T-helper 2 cell treated with Interferon-gamma antibody and Interleukin-4, amounts not matched to agents 100 ng/mL and 5 ng/mL, for 36 hours (primary cell): ENCODE data around the gene MILR1. TPM values are rescaled to one million over a fixed set of nuclear protein-coding genes. Genes with fewer than 3 reads are reported as not detected.
"Not testable (repeated sequence)": the region's sequence is repeated elsewhere in the genome, so short reads cannot be mapped to it uniquely, and the experiment has no call there.

Experiments used
- intact Hi-C: fragments of 100-400 bp; cut with micrococcal nuclease; formaldehyde crosslinking; loops from one replicate; pipeline ENCODE4 v1.15.1; 2023
- total RNA-seq: library from RNA; stranded (reverse); gene quantifications from 2 replicates; pipeline ENCODE4 v1.2.3, GENCODE V29; 2022

Gene MILR1
- total RNA-seq, 1 donor from 2014 or later, result 1.2 TPM

DNA sequence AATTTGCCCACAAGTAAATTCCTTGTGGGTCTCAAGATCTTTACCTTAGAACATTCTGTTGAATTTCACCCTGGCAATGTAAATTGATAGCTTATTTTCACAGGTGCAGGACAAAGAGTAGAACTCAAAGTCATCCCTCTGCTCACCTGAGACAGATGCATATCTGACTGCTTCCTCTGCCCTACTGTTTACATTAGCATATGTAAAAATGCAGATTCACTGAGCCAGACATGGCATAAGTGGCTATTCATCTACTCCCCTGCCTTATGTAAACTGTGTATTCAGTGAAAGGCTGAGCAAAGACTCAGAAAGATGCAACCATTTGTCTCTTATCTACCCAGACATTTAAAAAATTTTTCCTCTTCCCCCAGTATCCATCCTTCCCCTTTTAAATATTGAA lies 22.3 kb upstream of the MILR1 start:
- intact Hi-C loops, result no loop called here

DNA sequence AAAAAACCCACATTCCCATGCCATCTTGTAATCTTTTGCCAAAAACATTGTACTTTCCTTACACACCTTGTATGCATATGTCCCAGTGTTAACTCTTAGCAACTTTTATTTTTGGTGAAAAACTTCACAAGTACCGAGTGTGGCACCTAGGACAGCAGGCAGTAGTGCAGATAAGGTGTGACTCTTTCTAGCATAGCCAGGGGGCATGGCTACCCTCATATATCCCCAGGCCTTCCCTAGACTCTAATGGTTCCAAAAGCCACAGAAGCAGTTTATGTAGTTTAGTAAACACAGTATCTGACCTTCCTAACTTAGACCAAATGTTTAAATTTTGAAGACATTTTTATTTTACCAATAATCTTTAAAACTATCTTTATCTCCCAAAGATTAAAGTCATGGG lies 20.5 kb upstream of the MILR1 start:
- intact Hi-C loops, result no loop called here

DNA sequence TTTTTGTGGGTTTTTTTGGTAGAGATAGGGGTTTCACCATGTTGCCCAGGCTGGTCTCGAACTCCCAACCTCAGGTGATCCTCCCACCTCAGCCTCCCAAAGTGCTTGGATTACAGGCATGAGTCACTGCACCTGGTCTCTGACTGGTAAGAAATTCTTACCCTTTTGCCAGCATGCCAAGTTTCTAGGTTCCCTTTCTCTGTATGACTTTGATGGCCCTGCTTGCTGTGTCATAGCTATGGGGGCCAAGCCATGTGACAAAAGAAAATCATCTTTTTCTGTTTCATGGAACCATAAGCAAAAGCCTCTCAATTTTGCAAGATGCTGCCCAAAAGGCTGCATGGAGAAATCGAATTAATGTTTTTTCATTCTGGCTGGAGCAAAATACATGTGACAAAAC lies 18.9 kb upstream of the MILR1 start:
- intact Hi-C loops, result not testable (repeated sequence)

DNA sequence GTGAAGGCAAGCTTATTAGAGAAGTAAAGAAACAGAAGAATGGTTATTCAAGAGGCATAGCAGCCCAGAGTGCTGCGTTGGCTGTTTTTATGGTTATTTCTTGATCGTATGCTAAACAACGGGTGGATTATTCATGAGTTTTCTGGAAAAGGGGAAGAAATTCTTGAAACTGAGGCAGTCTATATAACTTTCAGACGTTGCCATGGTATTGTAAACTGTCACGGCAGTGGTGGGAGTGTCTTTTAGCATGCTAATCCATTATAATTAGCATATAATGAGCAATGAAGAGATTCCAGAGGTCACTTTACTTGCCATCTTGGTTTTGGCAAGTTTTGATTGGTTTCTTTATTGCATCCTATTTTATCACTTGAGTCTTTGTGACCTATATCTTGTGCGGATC lies 17.4 kb upstream of the MILR1 start:
- intact Hi-C loops, result no loop called here

DNA sequence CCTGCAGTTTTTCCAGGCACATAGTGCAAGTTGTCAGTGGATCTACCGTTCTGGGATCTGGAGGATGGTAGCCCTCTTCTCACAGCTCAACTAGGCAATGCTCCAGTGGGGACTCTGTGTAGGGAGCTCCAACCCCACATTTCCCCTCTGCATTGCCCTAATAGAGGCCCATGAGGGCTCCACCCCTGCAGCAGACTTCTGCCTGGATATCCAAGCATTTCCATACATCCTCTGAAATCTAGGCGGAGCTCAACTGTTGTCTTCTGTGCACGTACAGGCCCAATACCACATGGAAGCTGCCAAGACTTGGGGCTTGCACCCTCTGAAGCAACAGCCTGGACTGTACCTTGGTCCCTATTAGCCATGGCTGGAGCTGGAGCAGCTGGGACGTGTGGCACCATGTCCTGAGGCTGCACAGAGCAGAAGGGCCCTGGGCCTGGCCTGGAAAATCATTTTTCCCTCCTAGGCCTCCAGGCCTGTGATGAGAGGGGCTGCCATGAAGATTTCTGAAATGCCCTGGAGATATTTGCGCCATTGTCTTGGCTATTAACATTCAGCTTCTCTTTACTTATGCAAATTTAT lies 10.9 kb upstream of the MILR1 start:
- intact Hi-C loops, result no loop called here

DNA sequence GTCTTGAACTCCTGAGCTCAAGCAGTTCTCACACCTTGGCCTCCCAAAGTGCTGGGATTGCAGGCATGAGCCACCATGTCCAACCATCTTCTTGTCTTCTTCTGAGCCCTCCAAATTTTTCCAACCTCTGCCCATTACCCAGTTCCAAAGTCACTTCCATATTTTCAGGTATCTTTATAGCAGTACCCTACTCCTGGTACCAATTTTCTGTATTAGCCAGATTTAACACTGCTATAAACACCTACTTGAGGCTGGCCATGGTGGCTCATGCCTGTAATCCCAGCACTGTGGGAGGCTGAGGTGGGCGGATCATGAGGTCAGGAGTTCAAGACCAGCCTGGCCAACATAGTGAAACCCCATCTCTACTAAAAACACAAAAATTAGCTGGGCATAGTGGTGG lies 9.4 kb upstream of the MILR1 start:
- intact Hi-C loops, result not testable (repeated sequence)

DNA sequence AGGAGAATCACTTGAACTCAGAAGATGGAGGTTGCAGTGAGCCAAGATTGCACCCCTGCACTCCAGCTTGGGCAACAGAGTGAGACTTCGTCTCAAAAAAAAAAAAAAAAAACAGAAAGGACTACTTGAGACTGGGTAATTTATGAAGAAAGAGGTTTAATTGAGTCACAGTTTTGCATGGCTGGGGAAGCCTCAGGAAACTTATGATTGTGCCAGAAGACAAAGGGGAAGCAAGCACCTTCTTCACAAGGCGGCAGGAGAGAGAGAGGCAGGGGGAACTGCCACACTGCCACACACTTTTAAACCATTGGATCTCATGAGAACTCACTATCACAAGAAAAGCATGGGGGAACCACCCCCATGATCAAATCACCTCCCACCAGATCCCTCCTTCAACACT lies 9.0 kb upstream of the MILR1 start:
- intact Hi-C loops, result no loop called here

DNA sequence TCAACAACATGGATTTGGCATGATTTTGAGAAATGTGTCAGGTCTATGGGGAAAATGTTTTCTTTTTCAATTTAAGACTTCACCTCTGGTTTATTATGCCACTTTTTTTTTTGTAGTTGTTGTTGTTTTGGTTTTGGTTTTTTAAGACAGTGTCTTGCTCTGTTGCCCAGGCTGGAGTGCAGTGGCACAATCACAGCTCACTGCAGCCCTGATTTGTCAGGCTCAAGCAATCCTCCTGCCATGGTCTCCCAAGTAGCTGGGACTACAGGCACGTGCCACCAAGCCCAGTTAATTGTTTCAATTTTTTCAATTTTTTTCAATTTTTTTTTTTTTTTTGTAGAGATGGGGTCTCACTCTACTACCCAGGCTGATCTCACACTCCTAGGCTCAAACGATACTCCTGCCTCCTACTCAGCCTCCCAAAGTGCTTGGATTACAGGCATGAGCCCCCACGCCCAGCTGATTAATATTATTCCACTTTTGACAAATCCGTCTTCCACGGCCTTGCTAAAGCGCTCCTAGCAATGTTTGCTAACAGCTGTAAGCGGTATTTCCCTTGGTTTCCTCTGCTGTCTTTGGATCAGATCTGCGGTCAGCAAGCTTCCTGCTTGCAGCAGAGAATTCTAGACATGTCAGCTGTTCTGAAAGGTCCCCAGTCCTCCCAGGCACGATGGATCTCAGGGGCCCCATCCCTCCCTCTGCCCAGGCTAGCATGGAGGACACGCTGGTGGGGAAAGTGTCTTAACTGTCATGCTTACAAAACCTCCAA lies 7.0 kb upstream of the MILR1 start:
- intact Hi-C loops, result no loop called here

DNA sequence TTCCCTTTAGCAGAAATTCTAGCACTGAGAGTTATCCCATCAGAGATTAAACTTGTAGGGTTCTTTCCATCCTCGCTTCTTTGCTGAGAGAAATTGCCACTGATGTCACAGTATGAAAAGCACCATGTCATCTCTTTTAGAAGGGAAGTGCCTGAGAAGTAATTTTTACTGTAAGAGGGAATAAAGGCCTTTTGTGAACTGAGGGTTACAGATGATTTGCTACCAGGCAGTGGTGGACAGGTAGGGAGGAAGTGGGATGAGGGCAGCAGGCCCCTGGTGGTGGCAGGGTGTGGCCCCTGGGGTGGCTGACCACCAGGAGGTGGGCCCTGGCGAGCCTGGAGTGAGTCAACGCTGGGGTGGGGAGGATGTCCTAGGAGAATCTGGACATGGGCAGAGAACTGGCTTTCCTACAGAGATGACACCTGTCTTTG lies 6.4 kb upstream of the MILR1 start:
- intact Hi-C loops, result no loop called here

DNA sequence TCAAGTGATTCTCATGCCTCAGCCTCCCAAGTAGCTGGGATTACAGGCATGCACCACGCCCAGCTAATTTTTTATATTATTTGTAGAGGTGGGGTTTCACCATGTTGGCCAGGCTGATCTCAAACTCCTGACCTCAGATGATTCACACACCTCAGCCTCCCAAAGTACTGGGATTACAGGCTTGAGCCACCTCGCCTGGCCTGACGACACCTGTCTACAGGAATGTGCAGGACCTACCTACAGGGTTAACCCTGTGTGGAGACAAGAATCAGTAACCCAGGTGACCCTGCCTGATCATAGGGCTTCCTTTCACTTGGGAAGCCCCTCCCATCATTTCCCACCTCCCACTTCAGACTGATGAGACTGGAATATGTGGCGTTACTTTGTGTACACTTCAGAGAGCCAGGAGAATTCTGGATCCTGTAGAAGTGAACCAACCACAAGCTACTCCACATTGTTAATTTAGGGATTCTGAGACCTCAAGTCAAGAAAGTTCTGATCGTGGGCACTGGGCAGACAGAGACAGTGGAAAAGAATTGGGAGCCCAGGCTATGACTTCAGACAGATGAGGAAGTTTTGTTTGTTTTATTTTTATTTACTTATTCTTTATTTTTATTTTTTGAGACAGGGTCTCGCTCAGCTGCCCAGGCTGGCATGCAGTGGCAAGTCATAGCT lies 5.7 kb upstream of the MILR1 start:
- intact Hi-C loops, result no loop called here

DNA sequence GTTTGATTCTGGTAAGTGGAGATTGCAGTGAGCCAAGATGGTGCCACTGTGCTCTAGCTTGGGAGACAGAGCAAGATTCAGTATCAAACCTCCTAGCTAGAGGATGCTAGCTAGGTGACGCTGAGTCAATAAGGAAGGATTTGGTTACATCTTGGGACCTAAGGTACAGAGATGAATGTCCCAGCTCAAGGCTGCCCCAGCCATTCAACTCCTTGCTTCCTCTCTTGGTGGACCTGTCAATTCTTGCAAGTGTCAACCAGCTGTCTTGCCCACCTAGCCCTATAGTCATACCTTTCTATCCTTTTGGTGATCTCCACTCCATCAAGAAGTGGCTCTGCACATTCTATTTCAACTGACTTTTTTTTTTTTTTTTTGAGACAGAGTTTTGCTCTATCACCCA lies 1.4 kb upstream of the MILR1 start:
- intact Hi-C loops, result no loop called here

DNA sequence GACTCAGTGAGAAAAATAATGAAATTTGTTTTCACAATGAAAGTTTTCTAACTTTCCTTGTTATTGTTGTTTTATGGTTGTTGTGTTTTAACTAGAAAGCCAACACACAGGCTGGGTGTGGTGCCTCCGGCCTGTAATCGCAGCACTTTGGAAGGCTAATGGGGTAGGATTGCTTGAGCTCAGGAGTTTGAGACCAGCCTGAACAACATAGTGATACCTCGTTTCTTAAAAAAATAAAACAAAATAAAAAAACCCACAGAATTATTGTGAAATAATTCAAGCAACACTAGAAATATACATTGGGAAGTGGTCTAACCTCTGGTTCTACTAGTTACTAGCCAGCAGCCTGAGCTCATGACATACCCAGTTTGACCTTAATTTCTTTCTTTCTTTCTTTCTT lies 630 bp downstream of the MILR1 start:
- intact Hi-C loops, result no loop called here

DNA sequence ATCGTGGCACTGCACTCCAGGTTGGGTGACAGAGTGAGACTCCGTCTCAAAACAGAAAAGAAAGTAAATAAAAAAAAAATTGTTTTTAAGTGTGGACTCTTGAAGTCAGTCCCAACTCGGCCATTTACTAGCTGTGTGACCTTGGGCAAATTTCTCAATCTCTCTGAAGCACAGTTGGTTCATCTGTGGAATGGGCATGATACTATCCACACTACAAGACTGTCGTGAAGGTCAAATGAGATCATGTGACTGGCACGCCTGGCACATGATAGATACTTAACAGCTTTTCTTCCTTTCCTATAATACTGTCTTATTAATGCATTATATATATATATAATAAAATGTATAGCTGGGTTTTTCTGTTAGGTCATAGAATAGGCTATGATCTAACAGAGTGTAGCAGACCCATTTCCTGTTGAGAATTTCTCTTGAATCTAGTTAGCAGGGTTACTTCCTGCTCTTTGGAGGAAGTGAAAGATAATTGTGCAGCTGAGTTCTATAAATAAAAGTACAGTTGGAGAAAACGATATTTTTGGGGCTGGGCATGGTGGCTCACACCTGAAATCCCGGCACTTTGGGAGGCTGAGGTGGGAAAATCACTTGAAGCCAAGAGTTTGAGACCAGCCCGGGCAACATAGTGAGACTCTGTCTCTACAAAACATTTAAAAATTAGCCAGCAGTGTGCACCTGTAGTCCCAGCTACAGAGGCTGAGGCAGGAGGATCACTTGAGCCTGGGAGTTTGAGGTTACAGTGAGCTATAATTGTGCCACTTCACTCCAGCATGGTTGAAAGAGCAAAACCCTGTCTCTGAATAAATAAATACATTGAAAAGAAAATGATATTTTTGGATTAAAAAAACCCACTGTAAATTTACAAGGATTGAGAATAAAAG lies 7.3 kb downstream of the MILR1 start:
- intact Hi-C loops, result no loop called here

DNA sequence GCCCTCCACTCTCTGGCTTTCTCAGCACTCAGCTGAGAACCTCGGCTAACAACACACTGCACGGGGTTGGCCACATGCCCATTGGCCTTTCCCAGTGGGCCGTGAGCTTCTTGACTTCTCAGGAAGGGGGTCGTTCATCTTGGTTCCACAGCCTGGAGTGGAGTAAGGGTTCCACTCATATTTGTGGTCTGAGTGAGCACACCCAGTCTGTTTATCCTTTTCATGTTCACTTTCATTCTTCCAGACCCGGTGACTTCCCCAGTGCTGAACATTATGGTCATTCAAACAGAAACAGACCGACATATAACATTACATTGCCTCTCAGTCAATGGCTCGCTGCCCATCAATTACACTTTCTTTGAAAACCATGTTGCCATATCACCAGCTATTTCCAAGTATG lies 8.2 kb downstream of the MILR1 start:
- intact Hi-C loops, result no loop called here

DNA sequence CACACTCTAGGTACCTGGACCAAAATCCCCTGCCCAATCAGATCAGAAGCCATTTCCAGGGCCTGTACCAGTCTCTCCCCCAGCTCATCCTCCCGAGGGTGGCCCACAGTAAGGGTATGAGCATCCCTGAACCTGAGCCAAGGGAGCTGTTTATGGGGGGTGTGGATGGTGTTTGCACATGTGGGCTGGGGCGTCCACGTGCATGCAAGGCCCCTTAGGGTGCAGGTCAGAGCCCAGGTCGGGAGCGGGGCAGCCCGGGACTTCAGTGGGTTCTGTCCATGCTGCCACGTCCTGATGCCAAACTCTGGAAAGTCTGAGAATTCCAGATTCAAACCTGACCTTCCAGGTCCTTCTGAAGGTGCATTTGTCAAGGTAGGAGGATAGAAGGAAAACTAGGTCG lies 9.8 kb downstream of the MILR1 start:
- intact Hi-C loops, result no loop called here

DNA sequence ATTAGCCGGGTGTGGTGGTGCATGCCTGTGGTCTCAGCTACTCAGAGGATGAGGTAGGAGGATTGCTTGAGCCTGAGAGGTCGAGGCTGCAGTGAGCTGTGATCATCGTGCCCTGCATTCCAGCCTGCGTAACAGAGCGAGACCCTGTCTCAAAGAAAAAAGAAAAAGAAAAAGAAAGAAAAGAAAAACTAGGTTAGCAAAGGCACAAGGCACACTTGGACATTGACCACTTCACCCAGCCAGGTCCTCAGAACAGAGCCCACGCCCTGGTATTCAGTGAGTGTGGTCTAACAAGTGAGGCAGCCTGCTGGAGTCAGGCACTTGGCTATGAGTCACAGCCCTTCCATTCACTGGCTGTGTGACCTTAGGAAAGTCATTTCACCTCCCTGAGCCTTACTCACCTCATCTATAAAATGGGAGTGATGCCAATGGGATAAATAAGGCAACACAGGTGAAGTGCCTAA lies 10.4 kb downstream of the MILR1 start:
- intact Hi-C loops, result no loop called here

DNA sequence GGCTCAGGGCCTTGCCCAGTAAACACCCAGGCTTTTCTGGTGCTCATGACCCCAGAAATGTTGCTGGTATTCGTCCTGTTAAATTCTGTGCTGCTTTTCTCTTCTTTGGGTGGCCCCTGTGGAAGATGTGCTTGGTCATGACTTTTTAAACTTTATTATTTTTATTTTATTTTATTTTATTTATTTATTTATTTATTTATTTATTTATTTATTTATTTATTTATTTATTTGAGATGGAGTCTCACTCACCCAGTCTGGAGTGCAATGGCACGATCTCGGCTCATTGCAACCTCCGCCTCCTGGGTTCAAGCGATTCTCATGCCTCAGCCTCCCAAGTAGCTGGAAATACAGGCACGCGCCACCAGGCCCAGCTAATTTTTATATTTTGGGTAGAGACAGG lies 10.9 kb downstream of the MILR1 start:
- intact Hi-C loops, result not testable (repeated sequence)

DNA sequence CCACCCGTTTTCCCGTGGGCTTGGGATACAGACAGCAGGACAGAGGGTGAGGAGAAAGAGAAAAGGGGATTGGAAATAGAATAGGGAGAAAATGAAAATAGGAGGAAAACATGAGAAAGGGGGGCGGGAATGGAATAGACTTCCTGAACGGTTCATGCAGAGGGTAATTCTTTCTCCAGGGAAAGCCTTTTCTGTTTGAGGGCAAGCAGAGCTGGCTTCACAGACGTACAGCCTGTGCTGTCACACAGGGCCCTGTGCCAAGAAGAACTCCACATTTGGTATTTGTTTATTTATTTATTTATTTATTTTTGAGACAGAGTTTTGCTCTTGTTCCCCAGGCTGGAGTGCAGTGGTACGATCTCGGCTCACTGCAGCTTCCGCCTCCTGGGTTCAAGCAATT lies 12.0 kb downstream of the MILR1 start:
- intact Hi-C loops, result no loop called here

DNA sequence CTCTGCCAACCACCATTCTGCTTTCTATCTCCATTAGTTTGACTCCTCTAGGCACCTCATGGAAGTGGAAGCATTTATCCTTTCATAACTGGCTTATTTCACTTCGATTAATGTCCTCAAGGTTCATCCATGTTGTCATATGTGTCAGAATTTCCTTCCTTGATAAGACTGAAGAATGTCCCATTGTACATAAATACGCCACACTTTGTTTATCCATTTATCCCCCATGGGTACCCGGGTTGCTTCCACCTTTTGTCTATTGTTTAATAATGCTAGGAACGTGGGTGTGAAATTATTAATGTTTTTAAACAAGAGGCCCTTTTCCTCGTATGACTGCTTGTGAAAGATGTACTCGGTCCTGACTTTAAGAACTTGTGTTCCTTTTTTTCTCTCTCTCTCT lies 12.9 kb downstream of the MILR1 start:
- intact Hi-C loops, result no loop called here

DNA sequence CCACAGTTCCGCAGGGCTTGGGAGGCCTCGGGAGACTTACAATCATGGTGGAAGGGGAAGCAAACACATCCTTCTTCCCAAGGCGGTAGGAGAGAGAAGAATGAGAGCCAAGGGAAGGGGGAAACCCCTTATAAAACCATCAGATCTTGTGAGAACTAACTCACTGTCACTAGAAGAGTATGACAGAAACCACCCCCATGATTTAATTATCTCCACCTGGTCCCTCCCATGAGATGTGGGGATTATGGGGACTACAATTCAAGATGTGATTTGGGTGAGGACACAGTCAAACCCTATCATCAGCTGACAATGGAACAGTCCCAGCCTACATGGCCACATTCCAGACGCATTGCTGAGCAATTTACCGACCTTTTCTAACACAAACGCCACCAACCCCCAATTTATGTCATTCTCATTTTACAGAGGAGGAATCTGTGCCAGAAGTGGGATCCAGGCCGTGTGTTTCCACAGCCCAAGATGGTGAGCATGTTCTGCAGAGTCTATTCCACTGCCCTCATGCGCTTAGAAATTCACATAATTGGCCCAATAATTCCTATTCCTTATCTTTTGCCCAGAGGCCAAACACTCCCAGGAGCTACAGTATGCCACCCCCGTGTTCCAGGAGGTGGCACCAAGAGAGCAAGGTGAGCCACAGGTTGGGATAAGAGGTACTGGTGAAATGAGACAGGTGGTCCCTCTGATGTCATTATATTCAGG lies 17.3 kb downstream of the MILR1 start:
- intact Hi-C loops, result no loop called here

DNA sequence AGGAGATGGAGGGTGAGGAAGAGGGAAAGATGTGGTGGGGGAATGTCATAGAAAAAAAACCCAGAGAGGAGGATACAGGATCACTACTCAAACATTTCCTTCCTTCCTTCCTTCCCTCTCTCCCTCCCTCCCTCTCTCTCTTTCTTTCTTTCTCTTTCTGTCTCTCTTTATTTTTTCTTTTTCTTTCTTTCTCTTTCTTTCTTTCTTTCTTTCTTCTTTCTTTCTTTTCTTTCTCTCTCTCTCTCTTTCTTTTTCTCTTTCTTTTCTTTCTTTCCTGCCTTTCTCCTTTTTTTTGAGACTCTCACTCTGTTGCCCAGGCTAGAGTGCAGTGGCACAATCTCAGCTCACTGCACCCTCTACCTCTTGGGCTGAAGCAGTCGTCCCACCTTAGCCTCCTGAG lies 17.9 kb downstream of the MILR1 start:
- intact Hi-C loops, result not testable (repeated sequence)
